Spleen (tissue), 11 donors: ENCODE data around the gene HNRNPD. TPM values are rescaled to one million over a fixed set of nuclear protein-coding genes. Genes with fewer than 3 reads are reported as not detected.
"Not testable (repeated sequence)": the region's sequence is repeated elsewhere in the genome, so short reads cannot be mapped to it uniquely, and the experiment has no call there.

Source experiments
- DNase-seq: peaks from one replicate; pipeline ENCODE4 v3.0.0-alpha.2; 2020
- H3K27ac ChIP-seq, 8 donors: fragments of 200-600 bp; sonication (generic) in 7 of 8; 1 replicate in 4 of 8; 2 replicates in 4 of 8; pipeline versions ENCODE4 v1.5.0 to v1.8.0; 2016 to 2021; ENCODE audit warnings: inconsistent platforms in 4 of 8, mild to moderate bottlenecking in 4 of 8, moderate library complexity in 1 of 8
- H3K27me3 ChIP-seq, 7 donors: fragments of 200-600 bp; sonication (generic) in 6 of 7; replicated peaks in 1 of 7; 1 replicate in 4 of 7; 2 replicates in 3 of 7; pipeline versions ENCODE4 v1.5.0 to v1.8.0; 2016 to 2021; ENCODE audit warnings: inconsistent platforms in 3 of 7, mild to moderate bottlenecking in 1 of 7
- H3K36me3 ChIP-seq, 6 donors: fragments of 200-600 bp; sonication (generic) in 5 of 6; 1 replicate in 4 of 6; 2 replicates in 2 of 6; pipeline versions ENCODE4 v1.5.0 to v1.8.0; 2016 to 2021; ENCODE audit warnings: inconsistent platforms in 2 of 6
- H3K4me1 ChIP-seq, 6 donors: fragments of 200-600 bp; sonication (generic) in 5 of 6; 1 replicate in 3 of 6; 2 replicates in 3 of 6; pipeline versions ENCODE4 v1.5.0 to v1.8.0; 2016 to 2021; ENCODE audit warnings: inconsistent platforms in 3 of 6
- H3K4me3 ChIP-seq, 8 donors: fragments of 200-600 bp; sonication (generic) in 7 of 8; 1 replicate in 4 of 8; 2 replicates in 4 of 8; pipeline versions ENCODE4 v1.5.0 to v1.8.0; 2016 to 2021; ENCODE audit warnings: inconsistent platforms in 4 of 8, mild to moderate bottlenecking in 4 of 8, moderate library complexity in 2 of 8
- H3K9me3 ChIP-seq, 8 donors: fragments of 200-600 bp; sonication (generic) in 7 of 8; 1 replicate in 4 of 8; 2 replicates in 4 of 8; pipeline versions ENCODE4 v1.5.0 to v1.8.0; 2016 to 2021; ENCODE audit warnings: inconsistent platforms in 4 of 8
- POLR2A ChIP-seq, 3 donors: fragments of 450-650 bp; IDR thresholded peaks; one replicate each; pipeline ENCODE4 v1.5.1; 2017; ENCODE audit warnings: antibody characterized with exemption in 3 of 3, mild to moderate bottlenecking in 1 of 3
- POLR2AphosphoS5 ChIP-seq, 3 donors: sonication (generic); formaldehyde crosslinking; IDR thresholded peaks; one replicate each; pipeline ENCODE4 v1.5.1; 2017; ENCODE audit warnings: antibody characterized with exemption in 3 of 3
- WGBS, 5 donors: extraction: QIAGEN DNeasy Blood & Tissue Kit in 3 of 5; methylation state at CpG; one replicate each; pipeline versions ENCODE4 v1.1.5 to v1.1.7; 2013 to 2018; 5-methylcytosine and 5-hydroxymethylcytosine counted together
- intact Hi-C: fragments of 100-400 bp; cut with DNase I; formaldehyde crosslinking; loops from one replicate; pipeline ENCODE4 v1.15.0; 2023; ENCODE audit warnings: low total_unique reads
- polyA plus RNA-seq, 3 donors: library from polyadenylated mRNA; stranded (reverse); fragments of 200-250 nt; gene quantifications; one replicate each; pipeline ENCODE4 v1.2.1, GENCODE V29; 2013
- small RNA-seq, 4 donors: library from RNA; depleted of rRNA; stranded (forward); fragments of <200 nt; gene quantifications; one replicate each; pipeline ENCODE3, GENCODE V24; 2016
- total RNA-seq, 7 donors: library from RNA; depleted of rRNA in 3 of 7; stranded (reverse); fragments of >200 nt in 3 of 7; fragmentation: NEBNext Ultra II Directional in 4 of 7; extraction: Animal tissue kit (Norgen Biotek cat#: 25700) in 4 of 7; gene quantifications; one replicate each; pipeline versions ENCODE4 v1.1.0 to v1.2.1, GENCODE V29; 2016 to 2021
- TF ChIP-seq, protein P1 (sequence below), 11 experiments: fragments of 200-600 bp in 7 of 11; fragments of 450-650 bp in 4 of 11; sonication (generic) in 4 of 11; IDR thresholded peaks in 8 of 11; conservative IDR thresholded peaks in 3 of 11; 1 replicate in 7 of 11; 2 replicates in 4 of 11; pipeline versions ENCODE4 v1.4.0 to v1.8.0; 2016 to 2021; ENCODE audit warnings: antibody characterized with exemption in 11 of 11, inconsistent platforms in 4 of 11, mild to moderate bottlenecking in 1 of 11
- donor health status: healthy with polysubstance abuse.
- donor health status: DM: no; HTN: no; CAD: no; lungs with moderate emphysema.
- donor health status: DM: no; HTN: no; CAD: no.
- donor health status: Bipolar disorder and iron deficiency.
- donor health status: healthy.
- donor health status: DM: no; HTN: no; CAD: no.
- donor health status: DM: yes; HTN: yes; CAD: no.

The HNRNPD gene
- total and polyA plus RNA-seq, 10 donors = 135 to 208 (median 184) TPM

DNA sequence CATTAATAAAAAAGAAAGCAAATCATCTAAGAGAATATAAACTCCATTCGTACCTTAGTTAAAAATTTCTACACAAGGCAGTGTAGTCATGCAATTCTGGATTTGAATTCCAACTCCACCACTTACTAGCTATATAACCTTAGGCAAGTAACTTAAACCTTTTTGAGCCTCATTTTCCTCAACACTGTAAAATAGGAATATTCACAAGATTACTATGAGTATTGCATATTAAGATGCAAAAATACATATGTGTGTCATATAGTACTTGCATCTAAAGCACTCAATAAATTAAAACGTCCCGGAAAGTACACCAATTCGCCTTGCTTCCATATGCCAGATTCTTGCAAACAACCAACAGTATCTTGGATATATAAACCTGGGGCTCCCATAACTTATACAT, 42.0 kb downstream of the HNRNPD start:
- Histone ChIP-seq H3K4me3 (no peak overlapping the region), H3K4me1 (no peaks in the 10 kb centered on the region), H3K36me3 (no peaks in the 10 kb centered on the region), H3K27me3 (no peaks in the 10 kb centered on the region), H3K27ac (no peak overlapping the region), H3K9me3 (peaks cover 0 to 21% (median 11%) of the 10 kb centered on the region in 8 donors)
- no peak for DNase-seq
- intact Hi-C loops = no loop called here
- WGBS, 5 donors = 80 to 95% (median 91%) methylated on average over 4 of the region's 4 CpGs
- TF ChIP-seq, protein P1, sequence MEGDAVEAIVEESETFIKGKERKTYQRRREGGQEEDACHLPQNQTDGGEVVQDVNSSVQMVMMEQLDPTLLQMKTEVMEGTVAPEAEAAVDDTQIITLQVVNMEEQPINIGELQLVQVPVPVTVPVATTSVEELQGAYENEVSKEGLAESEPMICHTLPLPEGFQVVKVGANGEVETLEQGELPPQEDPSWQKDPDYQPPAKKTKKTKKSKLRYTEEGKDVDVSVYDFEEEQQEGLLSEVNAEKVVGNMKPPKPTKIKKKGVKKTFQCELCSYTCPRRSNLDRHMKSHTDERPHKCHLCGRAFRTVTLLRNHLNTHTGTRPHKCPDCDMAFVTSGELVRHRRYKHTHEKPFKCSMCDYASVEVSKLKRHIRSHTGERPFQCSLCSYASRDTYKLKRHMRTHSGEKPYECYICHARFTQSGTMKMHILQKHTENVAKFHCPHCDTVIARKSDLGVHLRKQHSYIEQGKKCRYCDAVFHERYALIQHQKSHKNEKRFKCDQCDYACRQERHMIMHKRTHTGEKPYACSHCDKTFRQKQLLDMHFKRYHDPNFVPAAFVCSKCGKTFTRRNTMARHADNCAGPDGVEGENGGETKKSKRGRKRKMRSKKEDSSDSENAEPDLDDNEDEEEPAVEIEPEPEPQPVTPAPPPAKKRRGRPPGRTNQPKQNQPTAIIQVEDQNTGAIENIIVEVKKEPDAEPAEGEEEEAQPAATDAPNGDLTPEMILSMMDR (IDR thresholded peaks at IDR 0.05 in 8 of 11, conservative IDR thresholded peaks at IDR 0.05 in 3 of 11) = no peak
- no peak for TF ChIP-seq POLR2A (IDR thresholded peaks at IDR 0.05)
- TF ChIP-seq POLR2AphosphoS5 (IDR thresholded peaks at IDR 0.05) = no peak

DNA sequence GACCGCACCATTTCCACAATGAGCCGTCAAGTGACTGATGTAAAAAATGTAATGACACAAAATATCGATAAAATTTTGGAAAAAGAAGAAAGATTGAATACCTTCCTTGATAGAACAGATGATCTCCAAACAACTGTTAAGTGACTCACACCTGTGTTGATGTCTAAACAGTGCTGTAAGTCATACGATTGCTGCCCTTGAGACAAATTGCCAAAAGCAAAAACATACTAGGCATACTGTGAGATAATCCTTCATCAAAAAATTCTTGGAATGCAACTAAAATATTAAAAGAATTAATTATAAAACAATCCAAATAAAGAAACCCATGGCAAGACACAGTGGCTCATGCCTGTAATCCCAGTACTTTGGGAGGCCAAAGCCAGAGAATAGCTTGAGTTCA, 53.4 kb downstream of the HNRNPD start:
- H3K27me3 ChIP-seq = no peaks in the 10 kb centered on the region
- no peaks in the 10 kb centered on the region for H3K36me3 ChIP-seq
- no peak for DNase-seq
- peaks cover 0 to 16% (median 11%) of the 10 kb centered on the region in 8 donors for H3K9me3 ChIP-seq
- intact Hi-C loops = no loop called here
- 87 to 94% (median 92%) methylated on average over 4 of the region's 4 CpGs for WGBS, 5 donors
- H3K27ac ChIP-seq = no peak overlapping the region
- TF ChIP-seq, protein P1 (IDR thresholded peaks at IDR 0.05 in 8 of 11, conservative IDR thresholded peaks at IDR 0.05 in 3 of 11) = no peak
- no peak for TF ChIP-seq POLR2AphosphoS5 (IDR thresholded peaks at IDR 0.05)
- TF ChIP-seq POLR2A (IDR thresholded peaks at IDR 0.05) = no peak
- no peak overlapping the region for H3K4me3 ChIP-seq
- H3K4me1 ChIP-seq = no peaks in the 10 kb centered on the region

DNA sequence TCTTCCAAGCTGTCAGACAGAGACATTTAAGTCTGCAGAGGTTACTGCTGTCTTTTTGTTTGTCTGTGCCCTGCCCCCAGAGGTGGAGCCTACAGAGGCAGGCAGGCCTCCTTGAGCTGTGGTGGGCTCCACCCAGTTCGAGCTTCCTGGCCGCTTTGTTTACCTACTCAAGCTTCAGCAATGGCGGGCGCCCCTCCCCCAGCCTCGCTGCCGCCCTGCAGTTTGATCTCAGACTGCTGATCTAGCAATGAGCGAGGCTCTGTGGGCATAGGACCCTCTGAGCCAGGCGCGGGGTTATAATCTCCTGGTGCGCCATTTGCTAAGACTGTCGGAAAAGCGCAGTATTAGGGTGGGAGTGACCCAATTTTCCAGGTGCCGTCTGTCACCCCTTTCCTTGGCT, 70.7 kb downstream of the HNRNPD start:
- 90 to 96% (median 92%) methylated on average over 12 to 13 of the region's 13 CpGs for WGBS, 5 donors
- H3K36me3 ChIP-seq, DNase-seq, H3K27ac ChIP-seq, intact Hi-C loops, H3K4me1 ChIP-seq, H3K4me3 ChIP-seq, H3K27me3 ChIP-seq: not testable (repeated sequence)
- peaks cover 0 to 14% (median 0%) of the 10 kb centered on the region in 8 donors for H3K9me3 ChIP-seq

Small RNA genes lying within 50 kb of the gene (small RNA-seq; reads per million reads assigned to genes)
- 0 reads per million in 4 donors for gene RF00150

Other genes with a start within 250 kb of the HNRNPD start
- 100 to 1,000 TPM; 164 to 229 (median 195) TPM for gene HNRNPDL, start 56.5 kb upstream of the HNRNPD start, total RNA-seq
- 100 to 1,000 TPM; 215 to 226 (median 218) TPM for gene HNRNPDL, start 56.5 kb upstream of the HNRNPD start, polyA plus RNA-seq
- gene ENOPH1, start 56.6 kb upstream of the HNRNPD start, total RNA-seq = 10 to 100 TPM; 21.6 to 34.4 (median 27.6) TPM
- 10 to 100 TPM; 28.6 to 35.9 (median 34.9) TPM for gene ENOPH1, start 56.6 kb upstream of the HNRNPD start, polyA plus RNA-seq
- 10 to 100 TPM in 4 of 7 donors, 1 to 10 TPM in 3; 3.6 to 26.0 (median 17.1) TPM for gene TMEM150C, start 188.0 kb upstream of the HNRNPD start, total RNA-seq
- gene TMEM150C, start 188.0 kb upstream of the HNRNPD start, polyA plus RNA-seq = 1 to 10 TPM; 4.5 to 8.3 (median 5.3) TPM